ENCODE measurements around the gene YIPF7. TPM values are rescaled to one million over a fixed set of nuclear protein-coding genes. Genes with fewer than 3 reads are reported as not detected.

YIPF7 gene
- polyA plus RNA-seq, 2 of the 4 experiments (the other 2 are of a cell fraction) = not detected

DNA sequence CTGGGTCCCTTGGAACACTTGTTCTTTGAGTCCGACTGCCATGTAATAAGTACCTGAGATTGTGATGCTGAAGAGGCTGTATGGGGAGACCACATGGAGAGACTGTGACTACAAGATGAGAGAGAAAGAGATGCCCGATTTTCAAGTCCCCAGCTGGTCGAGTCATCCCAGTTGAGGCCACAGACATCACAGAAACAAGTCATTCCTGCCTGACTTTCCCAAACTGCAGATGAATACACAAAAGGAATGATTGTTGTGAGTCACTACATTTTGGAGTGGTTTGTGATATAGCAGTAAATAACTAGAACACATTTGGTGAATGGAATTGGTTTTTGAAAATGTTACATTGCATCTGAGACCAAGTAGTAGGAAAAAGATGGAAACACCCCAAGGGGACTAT, 9.0 kb upstream of the YIPF7 start:
- ATAC-seq = no peak
- Histone ChIP-seq H3K4me2 (no peak overlapping the region), H3K4me3 (no peak overlapping the region), H3K27ac (no peak overlapping the region), H3K4me1 (no peaks in the 10 kb centered on the region), H3K9me3 (no peaks in the 10 kb centered on the region)
- no peak for FAIRE-seq
- TF ChIP-seq SREBF2 (IDR thresholded peaks at IDR 0.05) (no peak), MAFK (IDR thresholded peaks at IDR 0.05; ENCODE audit: partially characterized antibody) (no peak), EP300 (IDR thresholded peaks at IDR 0.05) (no peak), NR3C1 (IDR thresholded peaks at IDR 0.05) (no peak), RARB (CRISPR knock-in tag; IDR thresholded peaks at IDR 0.05) (no peak), NPAS2 (CRISPR knock-in tag; IDR thresholded peaks at IDR 0.05; ENCODE audit: borderline replicate concordance) (no peak), CBX2 (IDR thresholded peaks at IDR 0.05; ENCODE audit: borderline replicate concordance, low read depth) (no peak), PHF8 (IDR thresholded peaks at IDR 0.05; ENCODE audit: borderline replicate concordance, low read depth) (no peak)
- TF ChIP-seq, protein P1, sequence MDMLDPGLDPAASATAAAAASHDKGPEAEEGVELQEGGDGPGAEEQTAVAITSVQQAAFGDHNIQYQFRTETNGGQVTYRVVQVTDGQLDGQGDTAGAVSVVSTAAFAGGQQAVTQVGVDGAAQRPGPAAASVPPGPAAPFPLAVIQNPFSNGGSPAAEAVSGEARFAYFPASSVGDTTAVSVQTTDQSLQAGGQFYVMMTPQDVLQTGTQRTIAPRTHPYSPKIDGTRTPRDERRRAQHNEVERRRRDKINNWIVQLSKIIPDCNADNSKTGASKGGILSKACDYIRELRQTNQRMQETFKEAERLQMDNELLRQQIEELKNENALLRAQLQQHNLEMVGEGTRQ (IDR thresholded peaks at IDR 0.05) = no peak
- TF ChIP-seq, protein P2, sequence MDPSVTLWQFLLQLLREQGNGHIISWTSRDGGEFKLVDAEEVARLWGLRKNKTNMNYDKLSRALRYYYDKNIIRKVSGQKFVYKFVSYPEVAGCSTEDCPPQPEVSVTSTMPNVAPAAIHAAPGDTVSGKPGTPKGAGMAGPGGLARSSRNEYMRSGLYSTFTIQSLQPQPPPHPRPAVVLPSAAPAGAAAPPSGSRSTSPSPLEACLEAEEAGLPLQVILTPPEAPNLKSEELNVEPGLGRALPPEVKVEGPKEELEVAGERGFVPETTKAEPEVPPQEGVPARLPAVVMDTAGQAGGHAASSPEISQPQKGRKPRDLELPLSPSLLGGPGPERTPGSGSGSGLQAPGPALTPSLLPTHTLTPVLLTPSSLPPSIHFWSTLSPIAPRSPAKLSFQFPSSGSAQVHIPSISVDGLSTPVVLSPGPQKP (IDR thresholded peaks at IDR 0.05; ENCODE audit: low read depth, low read length) = no peak
- TF ChIP-seq, protein P3, sequence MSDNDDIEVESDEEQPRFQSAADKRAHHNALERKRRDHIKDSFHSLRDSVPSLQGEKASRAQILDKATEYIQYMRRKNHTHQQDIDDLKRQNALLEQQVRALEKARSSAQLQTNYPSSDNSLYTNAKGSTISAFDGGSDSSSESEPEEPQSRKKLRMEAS (IDR thresholded peaks at IDR 0.05) = no peak
- WGBS (ENCODE audit: missing lambda C conversion rate) = 7% methylated on average over 3 of the region's 3 CpGs
- CTCF ChIA-PET = no interaction called here
- DNase-seq (ENCODE audit: low read depth in 1 of 2, low spot score in 1 of 2) = no peak
- POLR2A ChIA-PET = no interaction called here

DNA sequence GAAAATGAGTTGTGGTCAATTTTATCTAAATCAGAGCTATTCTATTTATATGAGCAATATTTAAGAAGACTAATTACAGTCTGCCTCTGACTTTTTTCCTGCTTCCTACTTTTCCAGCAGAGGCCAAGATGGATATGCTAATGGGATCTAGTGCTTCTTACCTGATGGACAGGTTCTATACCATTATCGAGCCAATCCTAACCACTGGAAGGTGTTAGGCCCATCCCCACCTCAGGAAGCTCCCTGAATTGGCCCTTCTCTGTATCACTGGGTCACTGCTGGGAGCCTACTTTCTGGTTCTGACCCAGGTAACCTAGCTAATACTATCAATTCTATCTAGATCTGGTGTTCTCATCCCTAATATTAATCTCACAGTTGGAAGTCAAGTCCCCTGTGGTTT, 577 bp upstream of the YIPF7 start:
- ChIA-PET CTCF (no interaction called here), POLR2A (no interaction called here)
- H3K4me1 ChIP-seq = no peaks in the 10 kb centered on the region
- ATAC-seq = no peak
- H3K4me3 ChIP-seq = no peak overlapping the region
- H3K27ac ChIP-seq = no peak overlapping the region
- no peaks in the 10 kb centered on the region for H3K9me3 ChIP-seq
- TF ChIP-seq KDM5A (IDR thresholded peaks at IDR 0.05) (no peak), CEBPB (IDR thresholded peaks at IDR 0.05) (no peak), NPAS2 (CRISPR knock-in tag; IDR thresholded peaks at IDR 0.05; ENCODE audit: borderline replicate concordance) (no peak), GATA3 (IDR thresholded peaks at IDR 0.05; ENCODE audit: borderline replicate concordance) (no peak), JUNB (IDR thresholded peaks at IDR 0.05) (no peak)
- TF ChIP-seq, protein P3 (IDR thresholded peaks at IDR 0.05) = no peak
- TF ChIP-seq, protein P2 (IDR thresholded peaks at IDR 0.05; ENCODE audit: low read depth, low read length) = no peak
- no peak overlapping the region for H3K4me2 ChIP-seq
- WGBS (ENCODE audit: missing lambda C conversion rate) = 0% methylated on average over 1 of the region's 1 CpG
- DNase-seq (ENCODE audit: low read depth in 1 of 2, low spot score in 1 of 2) = no peak
- no peak for FAIRE-seq

DNA sequence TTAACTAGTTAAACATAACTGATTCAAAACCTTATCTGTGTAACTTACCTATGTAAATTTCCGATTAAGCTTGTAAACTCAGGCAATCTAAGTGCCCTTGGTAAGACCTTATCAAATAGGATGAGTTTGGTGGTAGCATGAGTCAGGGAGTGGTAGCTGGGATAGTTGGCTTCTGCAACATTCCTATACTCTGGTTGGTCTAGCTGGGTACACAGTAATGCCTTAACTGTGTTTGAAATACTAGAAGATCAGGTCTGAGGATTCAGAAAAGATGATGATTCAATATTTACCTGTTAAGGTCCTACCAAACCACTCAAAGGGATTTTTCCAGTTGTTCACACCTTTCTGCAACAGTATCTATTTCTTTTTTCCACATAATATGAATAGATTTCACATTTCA, 5.3 kb downstream of the YIPF7 start:
- ChIA-PET POLR2A (no interaction called here), CTCF (no interaction called here)
- ATAC-seq = no peak
- FAIRE-seq = no peak
- no peak overlapping the region for H3K4me2 ChIP-seq
- TF ChIP-seq GATA3 (IDR thresholded peaks at IDR 0.05; ENCODE audit: borderline replicate concordance) (no peak), JUN (IDR thresholded peaks at IDR 0.05) (no peak), NFE2L2 (conservative IDR thresholded peaks at IDR 0.05; ENCODE audit: low read length) (no peak), ZNF302 (CRISPR knock-in tag; IDR thresholded peaks at IDR 0.05) (no peak), RFX5 (IDR thresholded peaks at IDR 0.05) (no peak), HOXA7 (CRISPR knock-in tag; IDR thresholded peaks at IDR 0.05) (no peak), NR3C1 (IDR thresholded peaks at IDR 0.05) (no peak), EHF (CRISPR knock-in tag; IDR thresholded peaks at IDR 0.05) (no peak), TP53 (CRISPR knock-in tag; IDR thresholded peaks at IDR 0.05) (no peak), PHF8 (IDR thresholded peaks at IDR 0.05; ENCODE audit: borderline replicate concordance, low read depth) (no peak), ZFP36 (IDR thresholded peaks at IDR 0.05; ENCODE audit: borderline replicate concordance, partially characterized antibody) (no peak)
- TF ChIP-seq, protein P4, sequence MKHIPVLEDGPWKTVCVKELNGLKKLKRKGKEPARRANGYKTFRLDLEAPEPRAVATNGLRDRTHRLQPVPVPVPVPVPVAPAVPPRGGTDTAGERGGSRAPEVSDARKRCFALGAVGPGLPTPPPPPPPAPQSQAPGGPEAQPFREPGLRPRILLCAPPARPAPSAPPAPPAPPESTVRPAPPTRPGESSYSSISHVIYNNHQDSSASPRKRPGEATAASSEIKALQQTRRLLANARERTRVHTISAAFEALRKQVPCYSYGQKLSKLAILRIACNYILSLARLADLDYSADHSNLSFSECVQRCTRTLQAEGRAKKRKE (CRISPR knock-in tag; IDR thresholded peaks at IDR 0.05; ENCODE audit: low read depth) = no peak
- TF ChIP-seq, protein P2 (IDR thresholded peaks at IDR 0.05; ENCODE audit: low read depth, low read length) = no peak
- TF ChIP-seq, protein P5, sequence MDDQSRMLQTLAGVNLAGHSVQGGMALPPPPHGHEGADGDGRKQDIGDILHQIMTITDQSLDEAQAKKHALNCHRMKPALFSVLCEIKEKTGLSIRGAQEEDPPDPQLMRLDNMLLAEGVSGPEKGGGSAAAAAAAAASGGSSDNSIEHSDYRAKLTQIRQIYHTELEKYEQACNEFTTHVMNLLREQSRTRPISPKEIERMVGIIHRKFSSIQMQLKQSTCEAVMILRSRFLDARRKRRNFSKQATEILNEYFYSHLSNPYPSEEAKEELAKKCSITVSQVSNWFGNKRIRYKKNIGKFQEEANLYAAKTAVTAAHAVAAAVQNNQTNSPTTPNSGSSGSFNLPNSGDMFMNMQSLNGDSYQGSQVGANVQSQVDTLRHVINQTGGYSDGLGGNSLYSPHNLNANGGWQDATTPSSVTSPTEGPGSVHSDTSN (IDR thresholded peaks at IDR 0.05) = no peak
- no peak for DNase-seq (ENCODE audit: low read depth in 1 of 2, low spot score in 1 of 2)
- H3K9me3 ChIP-seq = no peaks in the 10 kb centered on the region
- WGBS (ENCODE audit: missing lambda C conversion rate) = 6% methylated on average over 1 of the region's 1 CpG
- H3K4me3 ChIP-seq = no peak overlapping the region
- no peak overlapping the region for H3K27ac ChIP-seq
- no peaks in the 10 kb centered on the region for H3K4me1 ChIP-seq
